D721Med (cell line): ENCODE measurements around the gene CPB2.

ENCODE experiments used
- DNase-seq: peaks from one replicate; pipeline ENCODE4 v3.0.0; 2011; ENCODE audit warnings: low spot score; ENCODE audit not compliant: insufficient read length
- FAIRE-seq: peaks from 2 replicates; lab custom pipeline; 2011; peaks lifted over from hg19 to GRCh38; lab: Jason Lieb, UNC
- CTCF ChIP-seq: IDR thresholded peaks from 2 replicates; pipeline ENCODE4 v1.5.1; 2012; ENCODE audit warnings: mild to moderate bottlenecking, control low read depth; ENCODE audit not compliant: insufficient read depth; ENCODE audit errors: missing control alignments

Gene CPB2

GRCh38 chr13:46121033-46121432 is 16.2 kb upstream of the CPB2 start:
- no peak for TF ChIP-seq CTCF
- DNase-seq (no peak), FAIRE-seq (no peak)

- TF ChIP-seq CTCF = no peak
- FAIRE-seq (no peak), DNase-seq (no peak)
These were observed 15.2 kb upstream of the CPB2 start for GRCh38 chr13:46119883-46120614.

- no peak for DNase-seq
- no peak for TF ChIP-seq CTCF
- no peak for FAIRE-seq
These were observed 12.0 kb upstream of the CPB2 start for GRCh38 chr13:46116653-46117502.

- FAIRE-seq (no peak), DNase-seq (no peak)
- TF ChIP-seq CTCF = no peak
These were observed 9.8 kb upstream of the CPB2 start for GRCh38 chr13:46114613-46115012.

GRCh38 chr13:46113596-46113995 is 8.8 kb upstream of the CPB2 start:
- DNase-seq (no peak), FAIRE-seq (no peak)
- TF ChIP-seq CTCF = no peak

- no peak for TF ChIP-seq CTCF
- no peak for FAIRE-seq
- no peak for DNase-seq
These were observed 6.3 kb upstream of the CPB2 start for GRCh38 chr13:46111151-46111550.

- no peak for FAIRE-seq
- DNase-seq = no peak
- TF ChIP-seq CTCF = no peak
These were observed 4.6 kb upstream of the CPB2 start for GRCh38 chr13:46109451-46109850.
